Cardiac muscle cell (in vitro differentiated cells and primary cell): ENCODE measurements around the gene GSTCD. TPM values are rescaled to one million over a fixed set of nuclear protein-coding genes. Genes with fewer than 3 reads are reported as not detected.

Experiments used
- DNase-seq, 2 donors: peaks; one replicate each; pipeline versions ENCODE4 v3.0.0 to v3.0.0-alpha.2; 2010 to 2017; ENCODE audit warnings: low read depth in 1 of 2, low spot score in 1 of 2
- H3K27ac ChIP-seq: fragments of 200-600 bp; sonication (generic); 2 replicates; pipeline ENCODE4 v1.5.1; 2016
- H3K27me3 ChIP-seq: fragments of 200-600 bp; sonication (generic); 2 replicates; pipeline ENCODE4 v1.6.0; 2016; ENCODE audit warnings: control low read depth
- H3K36me3 ChIP-seq: fragments of 200-600 bp; sonication (generic); 2 replicates; pipeline ENCODE4 v1.5.1; 2016; ENCODE audit warnings: control low read depth
- H3K4me1 ChIP-seq: fragments of 200-600 bp; sonication (generic); 2 replicates; pipeline ENCODE4 v1.8.1; 2017; ENCODE audit warnings: low read depth, mild to moderate bottlenecking, mixed run types
- H3K4me3 ChIP-seq: fragments of 200-600 bp; sonication (generic); 2 replicates; pipeline ENCODE4 v1.5.1; 2016; ENCODE audit warnings: mild to moderate bottlenecking
- H3K9me3 ChIP-seq: fragments of 200-600 bp; sonication (generic); 2 replicates; pipeline ENCODE4 v1.5.1; 2017; ENCODE audit warnings: low read depth, mild to moderate bottlenecking, control low read depth
- CTCF ChIP-seq: IDR thresholded peaks from 2 replicates; pipeline ENCODE4 v1.5.1; 2012; ENCODE audit warnings: low read depth, mild to moderate bottlenecking, low read length
- polyA plus RNA-seq: library from polyadenylated mRNA; unstranded; fragments of >200 nt; fragmentation: Nextera tagmentation; extraction: Ambion mirVana; gene quantifications from 2 replicates; pipeline ENCODE4 v1.2.1, GENCODE V29; 2016
- total RNA-seq: library from RNA; depleted of rRNA; stranded (reverse); fragments of >200 nt; gene quantifications from 2 replicates; pipeline ENCODE4 v1.2.3, GENCODE V29; 2016

The GSTCD gene
- total and polyA plus RNA-seq, 2 experiments from 2014 or later, result 6.9 to 22.3 TPM

GRCh38 chr4:105808750-105809041 lies 100.1 kb downstream of the GSTCD start:
- H3K9me3 ChIP-seq, result no peaks in the 10 kb centered on the region
- no peaks in the 10 kb centered on the region for H3K4me1 ChIP-seq
- no peaks in the 10 kb centered on the region for H3K36me3 ChIP-seq
- peak in 1 of 2 donors; percentile 82 for DNase-seq
- no peak overlapping the region for H3K27ac ChIP-seq
- no peak overlapping the region for H3K4me3 ChIP-seq
- no peak for TF ChIP-seq CTCF
- no peaks in the 10 kb centered on the region for H3K27me3 ChIP-seq

GRCh38 chr4:105815701-105816100 lies 107.1 kb downstream of the GSTCD start:
- Histone ChIP-seq H3K27ac (no peak overlapping the region), H3K9me3 (no peaks in the 10 kb centered on the region), H3K36me3 (no peaks in the 10 kb centered on the region), H3K27me3 (no peaks in the 10 kb centered on the region), H3K4me1 (no peaks in the 10 kb centered on the region), H3K4me3 (no peak overlapping the region)
- no peak for DNase-seq
- no peak for TF ChIP-seq CTCF

- Histone ChIP-seq H3K4me3 (no peak overlapping the region), H3K4me1 (no peaks in the 10 kb centered on the region), H3K27me3 (no peaks in the 10 kb centered on the region), H3K36me3 (no peaks in the 10 kb centered on the region), H3K9me3 (no peaks in the 10 kb centered on the region), H3K27ac (no peak overlapping the region)
- DNase-seq, result no peak
- no peak for TF ChIP-seq CTCF
Observed at GRCh38 chr4:105822061-105822460, 113.5 kb downstream of the GSTCD start.

DNA sequence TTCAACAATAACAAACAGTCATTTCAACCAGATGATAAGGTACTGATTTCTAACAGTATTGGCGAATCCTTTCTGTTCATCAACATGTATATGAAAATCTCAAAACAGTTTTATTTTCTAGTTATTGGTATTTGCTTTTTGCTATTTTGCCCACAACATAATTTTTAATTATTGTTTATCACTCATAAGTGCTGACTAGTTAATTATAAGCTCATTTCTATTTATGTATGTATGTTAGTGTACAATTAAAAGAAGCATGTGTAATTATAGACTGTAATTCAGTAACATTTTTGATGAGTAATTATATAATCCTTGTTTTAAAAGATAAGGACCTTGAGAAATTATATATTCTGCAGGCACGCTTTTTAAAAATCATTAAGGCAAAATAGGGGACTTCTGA lies 119.5 kb downstream of the GSTCD start:
- TF ChIP-seq CTCF, result no peak

DNA sequence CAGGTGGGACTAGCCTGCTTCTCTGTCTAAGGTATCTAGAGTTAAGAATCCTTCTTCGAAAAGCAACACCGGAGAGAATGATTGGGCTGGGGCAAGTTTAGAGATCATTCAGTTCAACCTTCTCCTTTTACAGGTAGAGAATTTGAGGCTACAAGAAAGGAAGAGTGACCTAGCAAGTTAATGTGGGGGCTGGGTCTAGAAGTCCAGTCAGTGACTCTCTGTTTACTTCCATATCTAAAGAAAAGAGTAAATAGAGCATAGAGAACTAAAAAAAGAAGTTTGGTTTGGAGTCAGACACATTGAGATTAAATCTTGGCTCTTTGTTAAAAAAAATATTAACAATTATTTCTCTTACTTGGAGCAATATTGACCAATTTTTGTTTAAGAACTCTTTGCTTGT lies 122.6 kb downstream of the GSTCD start:
- H3K4me1 ChIP-seq, result no peaks in the 10 kb centered on the region
- no peaks in the 10 kb centered on the region for H3K36me3 ChIP-seq
- H3K27me3 ChIP-seq, result no peaks in the 10 kb centered on the region
- no peak overlapping the region for H3K27ac ChIP-seq
- no peak for DNase-seq
- H3K9me3 ChIP-seq, result no peaks in the 10 kb centered on the region
- no peak overlapping the region for H3K4me3 ChIP-seq
- no peak for TF ChIP-seq CTCF

More for the DNA sequence above, 119.5 kb downstream of the GSTCD start:
- no peaks in the 10 kb centered on the region for H3K27me3 ChIP-seq
- H3K36me3 ChIP-seq, result no peaks in the 10 kb centered on the region
- H3K4me1 ChIP-seq, result no peaks in the 10 kb centered on the region
- H3K4me3 ChIP-seq, result no peak overlapping the region
- H3K9me3 ChIP-seq, result no peaks in the 10 kb centered on the region
- no peak overlapping the region for H3K27ac ChIP-seq
- DNase-seq, result no peak

DNA sequence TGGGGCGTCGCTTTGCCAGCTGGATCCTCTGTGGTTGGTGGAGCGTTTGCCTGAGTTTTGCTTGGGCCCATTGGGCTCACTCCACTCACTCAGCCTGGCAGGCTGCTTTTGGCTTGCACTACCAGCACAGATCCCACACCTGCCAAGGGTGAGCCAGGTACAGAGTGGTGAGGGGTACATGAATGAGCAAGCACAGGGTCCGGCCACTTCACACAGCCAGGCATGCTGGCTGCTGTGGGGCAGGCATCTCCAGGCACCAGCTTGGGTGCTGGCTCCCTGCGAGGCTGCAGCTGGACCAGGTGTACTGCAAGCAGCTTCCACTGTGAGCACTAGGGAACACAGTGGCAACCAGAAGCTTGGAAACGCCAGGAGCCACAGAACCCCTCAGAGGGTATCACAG lies 126.6 kb downstream of the GSTCD start:
- Histone ChIP-seq H3K27me3 (no peaks in the 10 kb centered on the region), H3K4me3 (no peak overlapping the region), H3K36me3 (peaks cover 3% of the 10 kb centered on the region), H3K9me3 (no peaks in the 10 kb centered on the region), H3K4me1 (no peaks in the 10 kb centered on the region), H3K27ac (no peak overlapping the region)
- no peak for DNase-seq
- TF ChIP-seq CTCF, result no peak
